Sigmoid colon (tissue), 7 donors: ENCODE measurements around the gene SMIM34. TPM values are rescaled to one million over a fixed set of nuclear protein-coding genes. Genes with fewer than 3 reads are reported as not detected.

Source experiments
- DNase-seq: peaks from one replicate; pipeline ENCODE4 v3.0.0-alpha.2; 2019
- H3K27ac ChIP-seq, 4 donors: fragments of 200-600 bp; sonication (generic); one replicate each; pipeline ENCODE4 v1.5.1; 2016 to 2019; ENCODE audit warnings: mild to moderate bottlenecking in 1 of 4
- H3K27me3 ChIP-seq, 3 donors: fragments of 200-600 bp; sonication (generic); one replicate each; pipeline ENCODE4 v1.5.1; 2019; ENCODE audit warnings: mild to moderate bottlenecking in 1 of 3
- H3K36me3 ChIP-seq, 4 donors: fragments of 200-600 bp; sonication (generic); one replicate each; pipeline ENCODE4 v1.5.1; 2016 to 2019
- H3K4me1 ChIP-seq, 4 donors: fragments of 200-600 bp; sonication (generic); one replicate each; pipeline ENCODE4 v1.5.1; 2017 to 2019
- H3K4me3 ChIP-seq, 4 donors: fragments of 200-600 bp; sonication (generic); one replicate each; pipeline ENCODE4 v1.5.1; 2017 to 2019; ENCODE audit warnings: mild to moderate bottlenecking in 2 of 4, moderate library complexity in 1 of 4
- H3K9me3 ChIP-seq, 4 donors: fragments of 200-600 bp in 3 of 4; sonication (generic) in 3 of 4; one replicate each; pipeline versions ENCODE4 v1.5.1 to v1.6.1; 2013 to 2019
- CTCF ChIP-seq, 4 experiments: fragments of 450-650 bp in 3 of 4; fragments of 200-600 bp in 1 of 4; IDR thresholded peaks; one replicate each; pipeline ENCODE4 v1.5.1; 2016 to 2019; ENCODE audit warnings: antibody characterized with exemption in 4 of 4, mild to moderate bottlenecking in 3 of 4, moderate library complexity in 2 of 4
- EP300 ChIP-seq, 4 donors: sonication (generic); formaldehyde crosslinking; IDR thresholded peaks; one replicate each; pipeline ENCODE4 v1.6.1; 2017; ENCODE audit warnings: antibody characterized with exemption in 4 of 4
- POLR2A ChIP-seq, 2 donors: fragments of 450-650 bp; IDR thresholded peaks; one replicate each; pipeline ENCODE4 v1.6.1; 2016; ENCODE audit warnings: antibody characterized with exemption in 2 of 2, mild to moderate bottlenecking in 2 of 2, moderate library complexity in 2 of 2
- POLR2AphosphoS5 ChIP-seq, 4 donors: sonication (generic); formaldehyde crosslinking; IDR thresholded peaks; one replicate each; pipeline ENCODE4 v1.6.1; 2017; ENCODE audit warnings: antibody characterized with exemption in 4 of 4
- WGBS, 2 donors: extraction: QIAGEN DNeasy Blood & Tissue Kit; methylation state at CpG; one replicate each; pipeline ENCODE4 v1.1.7; 2013; 5-methylcytosine and 5-hydroxymethylcytosine counted together
- intact Hi-C: fragments of 100-400 bp; cut with DNase I; formaldehyde crosslinking; loops from one replicate; pipeline ENCODE4 v1.15.1; 2023
- polyA plus RNA-seq, 3 donors: library from polyadenylated mRNA; stranded (reverse); fragments of 200-250 nt; gene quantifications; one replicate each; pipeline ENCODE4 v1.2.3, GENCODE V29; 2013
- small RNA-seq, 3 donors: library from RNA; depleted of rRNA; stranded (forward); fragments of <200 nt; gene quantifications; one replicate each; pipeline ENCODE3, GENCODE V24; 2016
- total RNA-seq, 4 donors: library from RNA; depleted of rRNA; stranded (reverse); fragments of >200 nt; gene quantifications; one replicate each; pipeline ENCODE4 v1.1.0, GENCODE V29; 2016
- donor health status: healthy with polysubstance abuse.
- donor health status: Bipolar disorder and iron deficiency.
- donor health status: healthy.

Gene SMIM34
- total and polyA plus RNA-seq, 7 donors = not detected

GRCh38 chr21:34369741-34370140 is 54.0 kb downstream of the SMIM34 start:
- Histone ChIP-seq H3K4me3 (no peak overlapping the region), H3K36me3 (no peaks in the 10 kb centered on the region), H3K4me1 (no peaks in the 10 kb centered on the region), H3K9me3 (no peaks in the 10 kb centered on the region), H3K27me3 (no peaks in the 10 kb centered on the region), H3K27ac (no peak overlapping the region)
- TF ChIP-seq POLR2AphosphoS5 (IDR thresholded peaks at IDR 0.05) (no peak), CTCF (IDR thresholded peaks at IDR 0.05) (no peak), POLR2A (IDR thresholded peaks at IDR 0.05) (no peak), EP300 (IDR thresholded peaks at IDR 0.05) (no peak)
- DNase-seq = no peak
- WGBS, 2 donors = 23 to 43% methylated on average over 1 of the region's 1 CpG
- intact Hi-C loops = no loop called here

Small RNAs within 50 kb of the gene (small RNA-seq; reads per million reads assigned to genes)
- 0 reads per million in 3 donors for gene RF00614

Other genes with a start within 250 kb of the SMIM34 start
- gene KCNE2, start 59.9 kb downstream of the SMIM34 start, total RNA-seq = under 1 TPM in 1 of 4 donors, not detected in 3; 0.99 TPM
- under 1 TPM in 2 of 3 donors, not detected in 1; 0.61 to 0.92 TPM for gene KCNE2, start 59.9 kb downstream of the SMIM34 start, polyA plus RNA-seq
- 10 to 100 TPM in 2 of 4 donors, 1 to 10 TPM in 2; 3.5 to 14.5 (median 9.3) TPM for gene SMIM11, start 48.4 kb downstream of the SMIM34 start, total RNA-seq
- gene SMIM11, start 48.4 kb downstream of the SMIM34 start, polyA plus RNA-seq = 10 to 100 TPM in 1 of 3 donors, 1 to 10 TPM in 1, not detected in 1; 4.3 to 14.6 TPM
- gene KCNE1, start 88.3 kb upstream of the SMIM34 start, total RNA-seq = 1 to 10 TPM; 1.8 to 7.2 (median 2.9) TPM
- under 1 TPM in 2 of 3 donors, not detected in 1; 0.60 TPM for gene KCNE1, start 88.3 kb upstream of the SMIM34 start, polyA plus RNA-seq
- gene RCAN1, start 191.2 kb upstream of the SMIM34 start, total RNA-seq = 10 to 100 TPM; 21.4 to 79.6 (median 28.2) TPM
- gene RCAN1, start 191.2 kb upstream of the SMIM34 start, polyA plus RNA-seq = 100 to 1,000 TPM in 1 of 3 donors, 10 to 100 TPM in 2; 38.3 to 148 (median 65.5) TPM
- 1 to 10 TPM in 1 of 4 donors, under 1 TPM in 2, not detected in 1; 0.71 to 1.8 (median 0.95) TPM for gene CLIC6, start 245.0 kb upstream of the SMIM34 start, total RNA-seq
- gene CLIC6, start 245.0 kb upstream of the SMIM34 start, polyA plus RNA-seq = 1 to 10 TPM; 1.4 to 6.9 (median 5.4) TPM